A673 (cell line): Measurements from ENCODE around the gene STX3. TPM values are rescaled to one million over a fixed set of nuclear protein-coding genes. Genes with fewer than 3 reads are reported as not detected.
A peak's percentile ranks its signal among the peaks of the same experiment; 100 is the strongest.

Source experiments
- BruUV-seq: library from RNA; stranded (reverse); fragments of 400-500 nt; replicated peaks from 2 replicates; lab custom pipeline; 2021; lab: Mats Ljungman, UMichigan
- CTCF ChIA-PET: fragments of 300-600 bp; sonication (Branson Sonifier 250); formaldehyde crosslinking; loops from one replicate; lab custom pipeline; 2022; ENCODE audit warnings: antibody characterized with exemption; lab: Charles Lee
- POLR2A ChIA-PET: fragments of 300-600 bp; sonication (Branson Sonifier 250); formaldehyde crosslinking; loops from one replicate; lab custom pipeline; 2022; ENCODE audit warnings: antibody characterized with exemption; ENCODE audit not compliant: low non-redundant PET; lab: Charles Lee
- DNase-seq: peaks from one replicate; pipeline ENCODE4 v3.0.0-alpha.2; 2015; ENCODE audit warnings: low spot score
- H3K27ac ChIP-seq: fragments of 200-600 bp; sonication (generic); 2 replicates; pipeline ENCODE4 v1.5.1; 2016; ENCODE audit warnings: mixed run types, low read depth, mild to moderate bottlenecking, mixed read lengths, antibody characterized with exemption, low read length; ENCODE audit not compliant: poor library complexity, severe bottlenecking
- H3K27me3 ChIP-seq: fragments of 200-600 bp; sonication (generic); replicated peaks from 2 replicates; pipeline ENCODE4 v1.6.1; 2017; ENCODE audit warnings: mixed run types, low read depth, mild to moderate bottlenecking, mixed read lengths, antibody characterized with exemption, low read length; ENCODE audit not compliant: insufficient read depth, poor library complexity
- H3K36me3 ChIP-seq: fragments of 200-600 bp; sonication (generic); 2 replicates; pipeline ENCODE4 v1.6.1; 2016; ENCODE audit warnings: mixed run types, mild to moderate bottlenecking, mixed read lengths, antibody characterized with exemption, low read length; ENCODE audit not compliant: insufficient read depth, poor library complexity, severe bottlenecking
- H3K4me1 ChIP-seq: fragments of 200-600 bp; sonication (generic); 2 replicates; pipeline ENCODE4 v1.6.1; 2017; ENCODE audit warnings: mixed run types, mild to moderate bottlenecking, mixed read lengths, antibody characterized with exemption, low read length; ENCODE audit not compliant: insufficient read depth, poor library complexity, severe bottlenecking
- H3K4me3 ChIP-seq: fragments of 200-600 bp; sonication (generic); 2 replicates; pipeline ENCODE4 v1.5.1; 2016; ENCODE audit warnings: low read depth, mixed run types, mild to moderate bottlenecking, mixed read lengths, low read length; ENCODE audit not compliant: poor library complexity, severe bottlenecking
- H3K9me3 ChIP-seq: fragments of 200-600 bp; sonication (generic); 2 replicates; pipeline ENCODE4 v1.6.1; 2016; ENCODE audit warnings: mixed run types, low read depth, mild to moderate bottlenecking, mixed read lengths, antibody characterized with exemption, low read length; ENCODE audit not compliant: poor library complexity, severe bottlenecking
- CTCF ChIP-seq: fragments of 300-800, 200-600 bp; sonication (generic); conservative IDR thresholded peaks from 2 replicates; pipeline ENCODE4 v1.5.1; 2017; ENCODE audit warnings: low read depth, mild to moderate bottlenecking, antibody characterized with exemption, low read length, moderate library complexity, mixed read lengths
- EZH2 ChIP-seq: fragments of 200-600 bp; sonication (generic); IDR thresholded peaks from 2 replicates; pipeline ENCODE4 v1.6.1; 2017; ENCODE audit warnings: borderline replicate concordance, low read depth, mild to moderate bottlenecking, mixed read lengths, antibody characterized with exemption, low read length; ENCODE audit not compliant: poor library complexity, severe bottlenecking
- intact Hi-C: fragments of 100-400 bp; cut with micrococcal nuclease; formaldehyde crosslinking; loops from one replicate; pipeline ENCODE4 v1.10.0; 2022; ENCODE audit not compliant: unreplicated experiment
- total RNA-seq: library from RNA; stranded (reverse); gene quantifications from 2 replicates; pipeline ENCODE4 v1.2.3, GENCODE V29; 2021

STX3 gene
- total RNA-seq, 1 experiment from 2014 or later: 16.0 TPM

GRCh38 chr11:59730896-59731565, 24.1 kb upstream of the STX3 start:
- TF ChIP-seq EZH2: no peak
- TF ChIP-seq CTCF: no peak
- ChIA-PET CTCF (no interaction called here), POLR2A (no interaction called here)
- Histone ChIP-seq H3K4me3 (no peak overlapping the region), H3K27ac (no peak overlapping the region), H3K36me3 (no peaks in the 10 kb centered on the region), H3K27me3 (no peaks in the 10 kb centered on the region), H3K9me3 (no peaks in the 10 kb centered on the region), H3K4me1 (no peaks in the 10 kb centered on the region)
- DNase-seq: no peak
- BruUV-seq: no TSS peak
- intact Hi-C loops: no loop called here

- H3K36me3 ChIP-seq: no peaks in the 10 kb centered on the region
- intact Hi-C loops: no loop called here
- TF ChIP-seq CTCF (no peak), EZH2 (no peak)
- H3K27ac ChIP-seq: no peak overlapping the region
- ChIA-PET POLR2A (no interaction called here), CTCF (no interaction called here)
- H3K4me1 ChIP-seq: no peaks in the 10 kb centered on the region
- no TSS peak for BruUV-seq
- no peak overlapping the region for H3K4me3 ChIP-seq
- peaks cover 26% of the 10 kb centered on the region for H3K27me3 ChIP-seq
- H3K9me3 ChIP-seq: no peaks in the 10 kb centered on the region
- no peak for DNase-seq
These were observed 9.1 kb upstream of the STX3 start for GRCh38 chr11:59746111-59746510.

- POLR2A ChIA-PET: no interaction called here
- H3K27ac ChIP-seq: no peak overlapping the region
These were observed 1.3 kb upstream of the STX3 start for GRCh38 chr11:59753650-59754493.

More at GRCh38 chr11:59753650-59754493, 1.3 kb upstream of the STX3 start:
- no TSS peak for BruUV-seq
- peak; percentile 98 for TF ChIP-seq CTCF
- no peak for TF ChIP-seq EZH2
- intact Hi-C loops: loop anchor here (1.0 kb wide), 2 partner anchors 48 to 165 kb away; no protein-coding TSS in a partner anchor
- H3K4me1 ChIP-seq: peaks cover 5% of the 10 kb centered on the region
- no peaks in the 10 kb centered on the region for H3K36me3 ChIP-seq
- CTCF ChIA-PET: interaction anchor here (0.5 to 1.5 kb wide), 4 partner anchors 12 to 497 kb away, joined by 3 to 8 read pairs (median 6); no protein-coding TSS in a partner anchor
- H3K27me3 ChIP-seq: no peaks in the 10 kb centered on the region
- peak; percentile 85 for DNase-seq
- peak overlapping the region; percentile 72 for H3K4me3 ChIP-seq
- no peaks in the 10 kb centered on the region for H3K9me3 ChIP-seq
